Measurements from ENCODE around the gene TRUB1. TPM values are rescaled to one million over a fixed set of nuclear protein-coding genes. Genes with fewer than 3 reads are reported as not detected.

Gene TRUB1
- total and polyA plus RNA-seq, 2 of the 4 experiments (the other 2 are of a cell fraction): 9.1 to 17.9 TPM

GRCh38 chr10:114905450-114905849 is 32.5 kb upstream of the TRUB1 start:
- intact Hi-C loops (cut with micrococcal nuclease): no loop called here
- Histone ChIP-seq H3K9me3 (ENCODE audit: control insufficient read depth, insufficient read depth, low read length) (no peaks in the 10 kb centered on the region), H3K4me3 (ENCODE audit: insufficient read depth, low read depth, low read length) (no peak overlapping the region), H2AK9ac (replicated peaks; ENCODE audit: low read depth, low read length, poor library complexity) (no peak overlapping the region), H2BK20ac (ENCODE audit: low read depth, low read length) (no peak overlapping the region), H3K4ac (ENCODE audit: low read depth, low read length) (no peak overlapping the region), H3K36me3 (ENCODE audit: control insufficient read depth, insufficient read depth, low read length) (no peaks in the 10 kb centered on the region), H3K23ac (ENCODE audit: low read depth, low read length) (no peak overlapping the region), H2BK120ac (ENCODE audit: low read depth, low read length) (no peak overlapping the region), H4K20me1 (ENCODE audit: insufficient read depth, low read length) (no peaks in the 10 kb centered on the region), H2BK15ac (ENCODE audit: low read depth, low read length) (no peak overlapping the region), H3K9ac (ENCODE audit: low read depth, low read length) (no peak overlapping the region), H3K18ac (ENCODE audit: low read depth, low read length) (no peak overlapping the region), H2AFZ (replicated peaks; ENCODE audit: low read length, poor library complexity) (no peak overlapping the region), H3K79me1 (ENCODE audit: low read depth in 1 of 2, low read length in 2 of 2) (no peaks in the 10 kb centered on the region), H2BK5ac (ENCODE audit: low read depth, low read length, poor library complexity, severe bottlenecking) (no peak overlapping the region), H3K27me3 (ENCODE audit: control insufficient read depth, insufficient read depth, low read length) (peaks cover 8% of the 10 kb centered on the region), H3K9me1 (ENCODE audit: insufficient read depth, low read length) (no peaks in the 10 kb centered on the region), H3K4me2 (ENCODE audit: low read depth, low read length) (no peak overlapping the region), H4K8ac (ENCODE audit: low read depth in 2 of 2, low read length in 2 of 2) (no peak overlapping the region), H3K14ac (replicated peaks; ENCODE audit: low read depth, low read length) (no peak overlapping the region), H3K56ac (ENCODE audit: extremely low read depth, insufficient read depth, low read length) (no peak overlapping the region), H4K5ac (ENCODE audit: low read depth, low read length) (no peak overlapping the region), H3K4me1 (ENCODE audit: control insufficient read depth, insufficient read depth, low read length) (no peaks in the 10 kb centered on the region; the same call in 1 of the 2 replicates), H3K27ac (ENCODE audit: insufficient read depth, low read length) (no peak overlapping the region), H2AK5ac (ENCODE audit: low read depth, low read length) (no peak overlapping the region), H4K91ac (ENCODE audit: insufficient read depth, low read depth, low read length) (no peak overlapping the region)
- POLR2A ChIA-PET (ENCODE audit: unreplicated experiment): no interaction called here
- TF ChIP-seq RCOR1 (IDR thresholded peaks at IDR 0.05; ENCODE audit: insufficient replicate concordance, low read length) (no peak), MAFK (IDR thresholded peaks at IDR 0.05; ENCODE audit: low read depth, low read length) (peak; percentile 38; the same call in 1 of the 2 replicates)
- BruUV-seq (replicated peaks): no TSS peak
- ATAC-seq (ENCODE audit: low read depth) (no peak), DNase-seq (peak; percentile 16)
- CTCF ChIA-PET: interaction anchor here (1.0 kb wide), 1 partner anchor 26 kb away, joined by 3 read pairs; no protein-coding TSS in a partner anchor
- in situ Hi-C loops (cut with MboI; ENCODE audit: low sequenced_read_pairs): no loop called here
- dilution Hi-C loops (cut with HindIII; ENCODE audit: low sequenced_read_pairs, unreplicated experiment): no loop called here
